GM19455 (cell line): ENCODE measurements around the gene ZSCAN9.

ENCODE experiments used
- ATAC-seq: cut with Tn5 transposase; IDR thresholded peaks from one replicate; pipeline ENCODE4 v1.9.1; 2021; ENCODE audit not compliant: unreplicated experiment

The ZSCAN9 gene

DNA sequence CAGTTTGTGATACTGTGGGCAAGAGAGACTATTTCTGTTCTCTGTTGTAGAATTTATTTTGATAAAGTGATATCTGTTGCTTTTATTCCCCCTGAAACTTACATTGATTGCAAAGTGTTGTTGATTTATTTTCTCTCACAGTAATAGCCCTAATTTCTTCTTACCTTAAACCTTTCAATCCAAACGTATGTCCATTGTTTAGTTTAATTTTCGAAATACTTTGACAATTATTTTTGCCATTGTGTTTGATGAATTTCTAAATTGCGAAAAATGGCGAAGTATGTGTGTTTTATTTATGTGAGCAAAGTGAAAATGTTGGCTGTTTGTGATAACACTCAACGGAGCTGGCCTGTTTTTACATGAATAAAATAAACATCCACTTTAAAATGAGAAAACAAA, 41.5 kb downstream of the ZSCAN9 start:
- ATAC-seq = no peak

DNA sequence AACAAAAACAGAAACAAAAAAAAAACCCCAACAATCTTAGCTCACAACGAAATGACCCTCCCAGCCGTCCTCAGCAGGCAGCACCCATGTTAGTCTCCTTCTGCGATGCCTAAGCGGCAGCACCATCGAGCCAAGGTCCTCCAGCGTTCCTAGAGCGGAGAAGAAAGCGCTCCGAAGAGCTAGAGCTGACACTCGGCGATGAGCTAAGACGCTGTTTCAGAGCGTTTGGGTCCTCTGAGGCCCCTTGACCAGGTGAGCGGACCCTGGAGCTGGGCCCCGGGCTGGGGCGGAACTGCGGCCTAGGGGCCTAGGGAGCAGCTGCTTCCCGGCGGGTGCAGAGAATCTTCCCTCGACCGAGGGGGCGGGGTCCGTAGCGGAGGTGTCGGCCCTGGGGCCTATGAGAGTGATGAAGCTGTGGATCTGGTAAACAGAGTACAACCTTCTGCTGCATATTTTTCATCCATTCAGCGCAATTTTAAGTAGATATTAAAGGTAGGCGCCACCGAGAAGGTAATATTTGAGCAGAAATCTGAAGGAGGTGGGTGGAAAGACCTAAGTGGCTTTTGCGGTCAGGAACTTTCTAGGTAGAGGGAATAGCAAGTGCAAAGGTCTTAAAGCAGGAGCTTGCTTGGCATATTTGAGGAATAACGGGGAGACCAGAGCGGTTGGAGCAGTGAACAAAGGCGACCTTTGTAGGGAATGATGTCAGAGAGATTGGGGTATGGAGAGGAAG, 42.1 kb downstream of the ZSCAN9 start, which contains the start of gene ZSCAN26:
Gene ZSCAN26 (plus strand): TSS at position 182 of the 733 bp plus-strand sequence. CDS start 4,777 bp downstream, outside the sequence.
- ATAC-seq = peak; percentile 96

DNA sequence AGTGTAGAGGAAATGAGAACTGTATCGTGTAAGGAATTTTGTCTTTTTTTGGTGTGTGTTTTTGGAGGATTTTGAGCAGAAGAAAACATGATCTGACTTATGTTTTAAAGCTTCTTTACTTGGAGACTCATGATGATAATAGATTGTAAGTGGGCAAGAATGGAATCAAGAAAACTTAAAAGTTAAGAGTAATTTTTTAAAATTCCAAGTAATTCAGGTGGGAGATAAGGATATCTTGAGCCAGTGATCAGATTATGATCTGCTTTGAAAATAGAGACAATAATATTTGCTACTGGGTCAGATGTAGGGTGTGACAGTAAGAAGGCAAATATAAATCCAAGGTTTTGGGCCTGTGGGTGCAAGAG, 42.6 kb downstream of the ZSCAN9 start:
- no peak for ATAC-seq

DNA sequence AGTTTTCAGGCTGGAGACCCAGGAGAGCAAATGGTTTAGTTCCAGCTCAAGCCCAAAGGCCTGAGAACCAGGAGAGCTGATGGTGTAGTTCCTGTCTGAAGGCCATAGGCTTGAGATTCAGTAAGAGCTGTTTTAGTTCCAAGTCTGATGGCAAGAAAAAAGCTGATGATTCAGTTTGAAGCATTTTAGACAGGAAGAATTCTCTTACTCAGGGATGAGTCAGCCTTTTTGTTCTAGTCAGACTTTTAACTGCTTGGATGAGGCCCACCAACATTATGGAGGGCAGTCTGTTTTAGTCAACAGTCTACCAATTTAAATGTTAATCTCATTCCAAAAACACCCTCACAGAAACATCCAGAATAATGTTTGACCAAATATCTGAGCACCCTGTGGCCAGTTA, 44.4 kb downstream of the ZSCAN9 start:
- ATAC-seq = no peak

DNA sequence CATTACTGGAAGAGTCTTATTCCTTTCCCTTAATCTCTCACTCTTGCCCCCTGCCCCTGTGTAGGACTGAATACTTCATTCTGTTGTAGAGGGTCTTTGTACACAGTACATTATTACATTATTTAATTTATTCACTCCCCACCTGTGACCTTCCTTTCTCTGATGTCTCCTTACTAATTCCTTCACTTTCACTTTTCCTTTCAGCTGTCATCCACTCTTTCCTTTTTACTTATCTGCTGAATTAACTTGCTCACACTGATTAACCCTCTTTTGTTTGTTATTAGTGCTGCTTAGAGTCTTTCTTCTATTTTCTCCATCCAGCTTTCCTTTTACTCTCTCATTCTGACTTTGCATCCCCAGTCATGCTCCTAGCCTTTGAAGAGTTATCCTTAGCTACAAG, 49.8 kb downstream of the ZSCAN9 start:
- ATAC-seq = no peak

DNA sequence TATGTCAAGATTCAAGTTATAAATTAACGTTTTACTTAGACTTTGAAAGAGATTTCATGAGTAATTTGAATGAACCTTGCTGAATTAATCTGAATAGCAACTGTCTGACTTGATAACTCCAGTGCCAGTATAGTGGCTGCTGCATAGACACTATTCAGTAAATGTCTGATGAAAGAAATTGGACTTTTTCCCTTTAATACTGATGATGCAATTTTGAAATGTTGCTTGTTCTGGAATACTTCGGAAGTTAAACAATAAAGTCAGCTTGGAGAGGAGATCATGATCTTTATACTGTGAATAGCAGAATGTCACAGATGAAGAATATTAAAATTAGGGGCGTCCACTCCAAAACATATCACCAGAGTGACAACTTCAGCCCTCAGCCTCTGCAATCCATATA, 52.7 kb downstream of the ZSCAN9 start:
- no peak for ATAC-seq

DNA sequence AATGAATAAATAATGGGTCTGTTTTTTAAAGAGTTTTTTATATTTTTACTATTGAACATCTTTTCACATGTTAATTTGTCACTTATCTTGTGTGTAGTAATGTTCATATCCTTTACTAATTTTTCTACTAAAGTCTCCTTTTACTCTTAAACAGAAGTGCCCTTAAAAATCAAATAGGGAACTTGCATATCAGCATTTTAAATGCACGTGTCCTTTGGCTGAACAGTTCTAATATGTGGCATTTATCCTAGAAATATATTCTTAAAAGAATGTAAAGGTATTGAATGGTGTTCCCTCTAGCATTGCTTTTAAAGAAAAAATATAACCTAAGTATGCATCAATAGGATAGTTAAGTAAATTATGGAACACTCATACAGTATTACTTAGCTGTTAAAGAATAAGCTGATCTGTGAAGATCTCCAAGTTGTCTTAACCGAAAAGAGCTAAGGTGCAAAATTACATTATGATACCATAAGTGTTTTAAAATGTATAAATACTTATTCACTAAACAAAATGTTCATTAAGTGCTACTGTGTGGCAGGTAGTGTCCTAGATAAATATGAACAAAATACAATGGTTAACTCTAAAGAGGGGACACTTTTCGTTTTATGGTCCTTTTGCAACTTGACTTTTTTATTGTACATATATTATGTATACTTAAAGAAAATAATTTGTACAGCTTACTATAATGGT, 55.7 kb downstream of the ZSCAN9 start:
- no peak for ATAC-seq

DNA sequence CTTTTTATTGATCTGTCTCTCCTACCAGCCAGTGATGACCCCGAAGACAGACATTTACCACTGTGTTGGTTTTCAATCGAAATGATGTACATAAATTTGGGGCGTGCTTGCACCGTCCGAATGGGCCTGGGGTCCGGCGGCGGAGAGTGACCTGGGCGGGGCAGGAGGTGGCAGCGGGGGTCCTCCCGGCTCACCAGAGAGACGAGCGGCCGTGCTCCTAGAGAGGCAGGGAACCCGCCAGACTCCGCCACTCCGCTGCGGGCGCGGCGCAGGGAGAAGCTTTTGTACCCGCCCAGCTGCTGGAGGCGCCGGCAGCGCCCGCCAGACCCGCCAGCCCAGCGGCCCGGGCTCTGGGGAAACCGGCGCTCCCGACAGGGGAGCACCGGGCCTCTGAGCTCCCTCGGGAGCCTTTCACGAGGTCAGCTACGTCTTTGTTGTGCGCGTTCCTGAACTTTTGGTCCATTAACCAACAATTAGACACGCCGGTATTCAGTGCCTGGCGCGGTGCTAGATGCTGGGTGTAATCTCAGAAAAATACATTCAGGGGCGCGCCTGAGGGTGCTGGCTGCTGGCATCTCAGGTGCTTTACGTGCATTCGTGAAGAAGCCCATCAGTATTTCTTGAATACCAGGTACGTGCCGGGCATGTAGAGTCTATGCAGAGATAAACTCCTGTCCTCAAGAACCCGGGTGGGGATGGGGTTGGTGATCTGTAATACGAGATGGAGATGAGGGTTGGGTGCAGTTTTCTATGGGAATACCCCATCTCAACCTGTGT, 56.4 kb downstream of the ZSCAN9 start, which contains the start of gene PGBD1:
Gene PGBD1 (plus strand): TSS at position 285 of the 777 bp plus-strand sequence. CDS start 2,242 bp downstream, outside the sequence.
- ATAC-seq = peak; percentile 94

DNA sequence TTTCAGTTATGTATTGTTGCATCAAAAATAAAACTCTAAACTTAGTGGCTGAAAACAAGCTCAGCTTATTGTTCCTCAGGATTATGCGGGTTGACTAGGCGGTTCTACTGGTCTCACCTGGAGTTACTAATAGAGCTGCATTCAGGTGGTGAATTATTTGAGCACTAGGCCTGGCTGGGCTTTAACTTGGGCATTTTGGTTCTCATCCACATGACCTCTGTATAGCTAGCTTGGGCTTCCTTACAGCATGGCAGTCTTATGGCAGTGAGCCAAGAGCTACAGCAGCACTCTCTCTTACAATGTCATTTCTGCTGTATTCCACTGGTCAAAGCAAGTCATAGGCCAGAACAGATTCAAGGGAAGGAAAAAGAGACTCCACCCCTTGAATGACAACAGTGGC, 57.9 kb downstream of the ZSCAN9 start:
- ATAC-seq = no peak
